SK-N-SH (cell line): ENCODE measurements around the gene SLC22A14. TPM values are rescaled to one million over a fixed set of nuclear protein-coding genes. Genes with fewer than 3 reads are reported as not detected.

Experiments
- CTCF ChIA-PET: fragments of 300-600, 350-600 bp; formaldehyde crosslinking; extraction: SDS; loops from one replicate; lab custom pipeline; 2021; lab: Yijun Ruan, JAX
- POLR2A ChIA-PET: fragments of 350-600 bp; sonication (Branson Sonifier 250); formaldehyde crosslinking; extraction: SDS; loops from one replicate; lab custom pipeline; 2020; ENCODE audit warnings: antibody characterized with exemption, inconsistent platforms; lab: Yijun Ruan, JAX
- DNase-seq: peaks from one replicate; pipeline ENCODE4 v3.0.0; 2012
- H2AFZ ChIP-seq: fragments of 200-600 bp; sonication (generic); 2 replicates; pipeline ENCODE4 v1.8.1; 2016; ENCODE audit warnings: antibody characterized with exemption, mild to moderate bottlenecking, low read depth
- H3F3A ChIP-seq: fragments of 200-600 bp; sonication (generic); replicated peaks from 2 replicates; pipeline ENCODE3; 2016; ENCODE audit warnings: antibody characterized with exemption, mild to moderate bottlenecking; ENCODE audit not compliant: insufficient read depth
- H3K27ac ChIP-seq, 2 experiments: fragments of 200-500 bp in 1 of 2; fragments of 200-600 bp in 1 of 2; sonication (Bioruptor generic) in 1 of 2; sonication (generic), shearing (Covaris generic) in 1 of 2; 2 replicates each; pipeline versions ENCODE4 v1.5.1 to v1.6.1; 2014 to 2016; ENCODE audit warnings: low read depth in 2 of 2, inconsistent platforms in 1 of 2, low read length in 1 of 2, mild to moderate bottlenecking in 1 of 2, mixed read lengths in 1 of 2
- H3K27me3 ChIP-seq: fragments of 200-600 bp; sonication (generic), shearing (Covaris generic); 2 replicates; pipeline ENCODE4 v1.6.1; 2016; ENCODE audit warnings: mixed run types; ENCODE audit not compliant: insufficient read depth
- H3K36me3 ChIP-seq, 2 experiments: fragments of 200-500 bp in 1 of 2; fragments of 200-600 bp in 1 of 2; sonication (Bioruptor generic) in 1 of 2; sonication (generic) in 1 of 2; replicated peaks in 1 of 2; 2 replicates each; pipeline versions ENCODE3 to v1.5.1; 2014 to 2016; ENCODE audit warnings: low read length in 1 of 2, mild to moderate bottlenecking in 1 of 2; ENCODE audit not compliant: insufficient read depth in 2 of 2, control insufficient read depth in 1 of 2
- H3K4me1 ChIP-seq, 2 experiments: fragments of 200-500 bp in 1 of 2; fragments of 200-600 bp in 1 of 2; sonication (Bioruptor generic) in 1 of 2; sonication (generic), shearing (Covaris generic) in 1 of 2; 2 replicates each; pipeline versions ENCODE4 v1.5.1 to v1.6.1; 2014 to 2016; ENCODE audit warnings: low read depth in 1 of 2, low read length in 1 of 2, mixed run types in 1 of 2; ENCODE audit not compliant: insufficient read depth in 2 of 2, control insufficient read depth in 1 of 2
- H3K4me2 ChIP-seq: fragments of 200-600 bp; sonication (generic), shearing (Covaris generic); 2 replicates; pipeline ENCODE4 v1.6.1; 2017; ENCODE audit warnings: mixed run types
- H3K4me3 ChIP-seq, 2 experiments: fragments of 200-500 bp in 1 of 2; fragments of 200-600 bp in 1 of 2; sonication (Bioruptor generic) in 1 of 2; sonication (generic), shearing (Covaris generic) in 1 of 2; 2 replicates each; pipeline versions ENCODE4 v1.5.1 to v1.8.1; 2014 to 2016; ENCODE audit warnings: low read depth in 2 of 2, inconsistent platforms in 1 of 2, low read length in 1 of 2, mild to moderate bottlenecking in 1 of 2, mixed read lengths in 1 of 2, moderate library complexity in 1 of 2
- H3K79me2 ChIP-seq: fragments of 200-600 bp; sonication (generic); 2 replicates; pipeline ENCODE4 v1.8.1; 2017; ENCODE audit warnings: mild to moderate bottlenecking; ENCODE audit not compliant: insufficient read depth
- H3K9ac ChIP-seq: fragments of 200-600 bp; sonication (generic); 2 replicates; pipeline ENCODE4 v1.6.1; 2017; ENCODE audit warnings: mixed run types
- H3K9me2 ChIP-seq: fragments of 200-600 bp; sonication (generic); 2 replicates; pipeline ENCODE4 v1.6.1; 2017; ENCODE audit warnings: mixed run types
- H3K9me3 ChIP-seq: fragments of 200-600 bp; sonication (generic); 2 replicates; pipeline ENCODE4 v1.6.1; 2017; ENCODE audit warnings: mixed run types, mild to moderate bottlenecking, moderate library complexity
- H4K20me1 ChIP-seq: fragments of 200-600 bp; sonication (generic); 2 replicates; pipeline ENCODE4 v1.6.1; 2017; ENCODE audit warnings: mild to moderate bottlenecking, mixed run types; ENCODE audit not compliant: insufficient read depth
- CHD2 ChIP-seq: fragments of 150-350 bp; IDR thresholded peaks from 2 replicates; pipeline ENCODE4 v1.6.1; 2018; ENCODE audit warnings: low read length; ENCODE audit not compliant: partially characterized antibody
- CTCF ChIP-seq: fragments of 200-600 bp; sonication (generic); IDR thresholded peaks from 2 replicates; pipeline ENCODE4 v1.6.1; 2017; ENCODE audit warnings: antibody characterized with exemption, mild to moderate bottlenecking, moderate library complexity
- EP300 ChIP-seq, 2 experiments: IDR thresholded peaks; 2 replicates each; pipeline versions ENCODE4 v1.4.0 to v1.6.1; 2012; ENCODE audit warnings: borderline replicate concordance in 1 of 2, low read depth in 1 of 2, low read length in 1 of 2
- EZH2phosphoT487 ChIP-seq: fragments of 200-600 bp; sonication (generic); IDR thresholded peaks from 2 replicates; pipeline ENCODE4 v1.6.1; 2017; ENCODE audit warnings: low read depth, mixed run types, mild to moderate bottlenecking, antibody characterized with exemption, moderate library complexity, borderline replicate concordance
- GABPA ChIP-seq: IDR thresholded peaks from 2 replicates; pipeline ENCODE4 v1.4.0; 2012; ENCODE audit warnings: low read depth, mild to moderate bottlenecking
- IRF3 ChIP-seq: fragments of 150-350 bp; IDR thresholded peaks from 2 replicates; pipeline ENCODE4 v1.6.1; 2016; ENCODE audit warnings: mild to moderate bottlenecking, low read depth, low read length
- JUND ChIP-seq: IDR thresholded peaks from 2 replicates; pipeline ENCODE4 v1.4.0; 2012
- MAX ChIP-seq: IDR thresholded peaks from 2 replicates; pipeline ENCODE4 v1.4.0; 2012; ENCODE audit warnings: low read depth
- MXI1 ChIP-seq: IDR thresholded peaks from 2 replicates; pipeline ENCODE4 v1.6.1; 2012; ENCODE audit warnings: mild to moderate bottlenecking, low read depth, low read length, improper control_type of control experiment
- NRF1 ChIP-seq: IDR thresholded peaks from 2 replicates; pipeline ENCODE4 v1.6.1; 2012; ENCODE audit warnings: low read depth, mild to moderate bottlenecking, low read length
- POLR2AphosphoS5 ChIP-seq: IDR thresholded peaks from 2 replicates; pipeline ENCODE4 v1.6.1; 2012; ENCODE audit warnings: low read depth, low read length
- RFX5 ChIP-seq: IDR thresholded peaks from 2 replicates; pipeline ENCODE4 v1.6.1; 2012; ENCODE audit warnings: mild to moderate bottlenecking, improper control_type of control experiment, low read length
- SIN3A ChIP-seq: IDR thresholded peaks from 2 replicates; pipeline ENCODE4 v1.6.1; 2012; ENCODE audit warnings: low read depth, mild to moderate bottlenecking, low read length, moderate library complexity, borderline replicate concordance
- TAF1 ChIP-seq: IDR thresholded peaks from 2 replicates; pipeline ENCODE4 v1.6.1; 2012; ENCODE audit warnings: low read depth, mild to moderate bottlenecking, low read length, moderate library complexity, borderline replicate concordance
- YY1 ChIP-seq: IDR thresholded peaks from 2 replicates; pipeline ENCODE4 v1.4.0; 2012; ENCODE audit warnings: low read depth, mild to moderate bottlenecking
- ZBTB33 ChIP-seq: IDR thresholded peaks from 2 replicates; pipeline ENCODE4 v1.4.0; 2012; ENCODE audit warnings: low read depth, borderline replicate concordance
- WGBS: methylation state at CpG from one replicate; pipeline ENCODE4 v1.1.6; 2017; ENCODE audit warnings: low lambda C conversion rate; 5-methylcytosine and 5-hydroxymethylcytosine counted together
- polyA plus RNA-seq, 3 experiments: library from polyadenylated mRNA; depleted of rRNA; stranded (reverse); fragments of >200 nt; gene quantifications; 2 replicates each; pipeline ENCODE4 v1.2.3, GENCODE V29; 2012

The SLC22A14 gene
- polyA plus RNA-seq, 1 of the 3 experiments (the other 2 are of a cell fraction) = 0.16 TPM

- no peak overlapping the region for H2AFZ ChIP-seq
- H3K9me2 ChIP-seq = no peaks in the 10 kb centered on the region
- no peak overlapping the region for H3K27ac ChIP-seq
- no peak overlapping the region for H3K4me3 ChIP-seq
- 96% methylated on average over 2 of the region's 2 CpGs for WGBS
- peaks cover 4% of the 10 kb centered on the region for H3F3A ChIP-seq
- DNase-seq = no peak
- no peaks in the 10 kb centered on the region for H4K20me1 ChIP-seq
- POLR2A ChIA-PET = no interaction called here
- H3K79me2 ChIP-seq = peaks cover 5% of the 10 kb centered on the region; the same call in 1 of the 2 replicates
- H3K4me2 ChIP-seq = no peak overlapping the region
- no peak for TF ChIP-seq JUND
- no peak for TF ChIP-seq TAF1
- TF ChIP-seq SIN3A = no peak
- TF ChIP-seq MAX = no peak
- TF ChIP-seq EP300 (IDR thresholded peaks at IDR 0.05; ENCODE audit: borderline replicate concordance in 1 of 2, low read depth in 1 of 2, low read length in 1 of 2) = no peak
- no peak for TF ChIP-seq ZBTB33
- TF ChIP-seq CTCF = no peak
- no peak for TF ChIP-seq NRF1
- no peak for TF ChIP-seq GABPA
- TF ChIP-seq YY1 = no peak
- TF ChIP-seq IRF3 = no peak
- TF ChIP-seq CHD2 = no peak
- no peak for TF ChIP-seq RFX5
- TF ChIP-seq EZH2phosphoT487 = no peak
- no peak for TF ChIP-seq MXI1
- no peak for TF ChIP-seq POLR2AphosphoS5
- TF ChIP-seq, all 33 proteins: peak for 0
- Histone ChIP-seq H3K36me3 (peaks cover 14 to 36% of the 10 kb centered on the region in 2 experiments), H3K4me1 (peaks cover 0 to 15% of the 10 kb centered on the region in 2 experiments; a peak in 2 of 4 replicates), H3K27me3 (no peaks in the 10 kb centered on the region), H3K9ac (no peak overlapping the region), H3K9me3 (no peaks in the 10 kb centered on the region)
- CTCF ChIA-PET = no interaction called here
Observed at GRCh38 chr3:38260474-38260873, 21.6 kb upstream of the SLC22A14 start.
